GM12878 (cell line): ENCODE results near the gene TPCN1. TPM values are rescaled to one million over a fixed set of nuclear protein-coding genes. Genes with fewer than 3 reads are reported as not detected.

Experiments used
- ATAC-seq: fragments of 200-7000 bp; cut with Tn5 transposase; 3 replicates; pipeline ENCODE4 v1.9.1; 2020; ENCODE audit warnings: mild to moderate bottlenecking, moderate library complexity
- BruUV-seq: library from RNA; stranded (reverse); fragments of 400-500 nt; replicated peaks from 2 replicates; lab custom pipeline; 2021; lab: Mats Ljungman, UMichigan
- CTCF ChIA-PET: fragments of 300-600 bp; sonication (Branson Sonifier 250); formaldehyde crosslinking; extraction: SDS; loops from one replicate; lab custom pipeline; 2021; ENCODE audit warnings: inconsistent platforms; lab: Yijun Ruan, JAX
- POLR2A ChIA-PET: fragments of 350-600 bp; formaldehyde crosslinking; extraction: SDS; loops from one replicate; lab custom pipeline; 2021; ENCODE audit warnings: inconsistent platforms; lab: Charles Lee
- RAD21 ChIA-PET: fragments of 300-600 bp; sonication (Branson Sonifier 250); formaldehyde crosslinking; loops from one replicate; lab custom pipeline; 2023; ENCODE audit warnings: antibody characterized with exemption; ENCODE audit not compliant: unreplicated experiment; lab: Charles Lee
- SMC1A ChIA-PET: fragments of 300-600 bp; sonication (Branson Sonifier 250); formaldehyde crosslinking; loops from one replicate; lab custom pipeline; 2023; ENCODE audit not compliant: unreplicated experiment, uncharacterized antibody; lab: Charles Lee
- DNase-seq: peaks from one replicate; pipeline ENCODE4 v3.0.0-alpha.2; 2011; ENCODE audit warnings: low read depth, low spot score
- FAIRE-seq: peaks from 3 replicates; lab custom pipeline; 2011; peaks lifted over from hg19 to GRCh38; lab: Jason Lieb, UNC
- H2AFZ ChIP-seq: 2 replicates; pipeline ENCODE4 v1.6.0; 2011; ENCODE audit warnings: low read depth, low read length, control low read depth; ENCODE audit not compliant: control insufficient read depth
- H3K27ac ChIP-seq: 2 replicates; pipeline ENCODE4 v1.5.1; 2011; ENCODE audit warnings: control low read depth; ENCODE audit not compliant: control insufficient read depth, insufficient read depth
- H3K27me3 ChIP-seq, 2 experiments: replicated peaks in 1 of 2; 2 replicates each; pipeline versions ENCODE4 v1.6.0 to v1.6.1; 2011; ENCODE audit warnings: low read length in 1 of 2; ENCODE audit not compliant: control insufficient read depth in 2 of 2, insufficient read depth in 2 of 2
- H3K36me3 ChIP-seq, 2 experiments: 2 replicates each; pipeline ENCODE4 v1.5.1; 2011; ENCODE audit warnings: low read length in 1 of 2; ENCODE audit not compliant: control insufficient read depth in 2 of 2, insufficient read depth in 2 of 2
- H3K4me1 ChIP-seq: 2 replicates; pipeline ENCODE4 v1.6.1; 2011; ENCODE audit warnings: mild to moderate bottlenecking, low read length, moderate library complexity, mixed read lengths; ENCODE audit not compliant: control insufficient read depth, insufficient read depth
- H3K4me2 ChIP-seq: 2 replicates; pipeline ENCODE4 v1.6.0; 2011; ENCODE audit warnings: control low read depth; ENCODE audit not compliant: control insufficient read depth, insufficient read depth
- H3K4me3 ChIP-seq: fragments of 200-600 bp; sonication (generic); 2 replicates; pipeline ENCODE4 v1.5.1; 2016
- H3K79me2 ChIP-seq: 2 replicates; pipeline ENCODE4 v1.6.0; 2011; ENCODE audit warnings: low read length; ENCODE audit not compliant: control insufficient read depth, insufficient read depth
- H3K9ac ChIP-seq: 2 replicates; pipeline ENCODE4 v1.8.0; 2011; ENCODE audit warnings: low read length, control low read depth, mixed read lengths; ENCODE audit not compliant: control insufficient read depth, insufficient read depth
- H3K9me3 ChIP-seq: replicated peaks from 3 replicates; pipeline ENCODE4 v1.5.1; 2011; ENCODE audit warnings: mild to moderate bottlenecking, low read length; ENCODE audit not compliant: control insufficient read depth, insufficient read depth
- H4K20me1 ChIP-seq: 2 replicates; pipeline ENCODE4 v1.6.0; 2011; ENCODE audit not compliant: control insufficient read depth, insufficient read depth
- BHLHE40 ChIP-seq, 2 experiments: fragments of 450-650 bp in 1 of 2; IDR thresholded peaks; 2 replicates each; pipeline ENCODE4 v1.6.1; 2011 to 2017; ENCODE audit warnings: low read depth in 2 of 2, borderline replicate concordance in 1 of 2, improper control_type of control experiment in 1 of 2, low read length in 1 of 2, mild to moderate bottlenecking in 1 of 2
- BMI1 ChIP-seq: fragments of 450-650 bp; IDR thresholded peaks from 2 replicates; pipeline ENCODE4 v1.6.1; 2016; ENCODE audit warnings: mild to moderate bottlenecking, moderate library complexity, borderline replicate concordance
- HCFC1 ChIP-seq: fragments of 150-350 bp; IDR thresholded peaks from 2 replicates; pipeline ENCODE4 v1.6.1; 2014; ENCODE audit warnings: low read length
- POLR2AphosphoS5 ChIP-seq: IDR thresholded peaks from 2 replicates; pipeline ENCODE4 v1.6.1; 2011; ENCODE audit warnings: mild to moderate bottlenecking, low read length, inconsistent platforms
- USF2 ChIP-seq: IDR thresholded peaks from 2 replicates; pipeline ENCODE4 v1.6.1; 2011; ENCODE audit warnings: low read depth, low read length, improper control_type of control experiment, borderline replicate concordance
- WGBS: methylation state at CpG from one replicate; pipeline ENCODE4 v1.1.6; 2016; ENCODE audit warnings: low lambda C conversion rate; ENCODE audit not compliant: insufficient replicate concordance, insufficient coverage; ENCODE audit errors: missing lambda C conversion rate; 5-methylcytosine and 5-hydroxymethylcytosine counted together
- in situ Hi-C: fragments of 300-500 bp; cut with MboI; formaldehyde crosslinking; loops from 9 replicates; pipeline ENCODE4 v1.14.3; 2018; ENCODE audit warnings: mixed read lengths
- intact Hi-C: fragments of 100-400 bp; cut with micrococcal nuclease; formaldehyde crosslinking; loops from one replicate; pipeline ENCODE4 v1.14.2; 2022; ENCODE audit not compliant: unreplicated experiment
- polyA plus RNA-seq, 11 experiments: library from polyadenylated mRNA; depleted of rRNA in 4 of 11; unstranded in 6 of 11; stranded (reverse) in 5 of 11; fragments of >200 nt; fragmentation: Nextera tagmentation in 4 of 11; fragmentation: Illumina TruSeq in 1 of 11; extraction: Ambion mirVana in 4 of 11; extraction: Trizol in 1 of 11; gene quantifications; 1 replicate in 1 of 11; 2 replicates in 10 of 11; pipeline versions ENCODE4 v1.2.1 to v1.2.3, GENCODE V29; 2011 to 2016; ENCODE audit warnings: inconsistent platforms in 2 of 11, missing spikeins in 2 of 11, low read depth in 1 of 11
- total RNA-seq, 4 experiments: library from RNA; depleted of rRNA in 3 of 4; stranded (reverse); fragments of >200 nt in 3 of 4; fragmentation: Illumina TruSeq in 1 of 4; extraction: Trizol in 1 of 4; gene quantifications; 2 replicates each; pipeline versions ENCODE4 v1.2.1 to v1.2.3, GENCODE V29; 2013 to 2021

The TPCN1 gene
- total and polyA plus RNA-seq, 10 of the 15 experiments (the other 5 are each of a cell fraction or from before 2014, with no cell fraction given), result 0.79 to 30.9 (median 19.4) TPM

- no peak for TF ChIP-seq USF2
- no peak for TF ChIP-seq POLR2AphosphoS5
- TF ChIP-seq BMI1, result no peak
- TF ChIP-seq HCFC1, result no peak
- TF ChIP-seq BHLHE40 (IDR thresholded peaks at IDR 0.05; ENCODE audit: borderline replicate concordance in 1 of 2, low read depth in 2 of 2, low read length in 1 of 2), result no peak
- Histone ChIP-seq H3K27me3 (no peaks in the 10 kb centered on the region), H3K27ac (no peak overlapping the region), H4K20me1 (no peaks in the 10 kb centered on the region), H2AFZ (no peak overlapping the region), H3K4me2 (no peak overlapping the region), H3K4me3 (no peak overlapping the region), H3K36me3 (no peaks in the 10 kb centered on the region), H3K79me2 (no peaks in the 10 kb centered on the region), H3K9me3 (no peaks in the 10 kb centered on the region), H3K9ac (no peak overlapping the region), H3K4me1 (no peaks in the 10 kb centered on the region; the same call in 1 of the 2 replicates)
- ChIA-PET POLR2A (no interaction called here), RAD21 (interaction anchor here (0.7 to 2.3 kb wide), 4 partner anchors 12 to 227 kb away, joined by 3 to 8 read pairs (median 6); no protein-coding TSS in a partner anchor), CTCF (interaction anchor here (0.7 to 4.2 kb wide), 14 partner anchors 11 to 227 kb away, joined by 3 to 24 read pairs (median 7); partner anchors contain the start of gene SDSL), SMC1A (interaction anchor here (1.2 to 1.5 kb wide), 3 partner anchors 32 to 86 kb away, joined by 4 to 7 read pairs (median 5); no protein-coding TSS in a partner anchor)
- no peak for ATAC-seq
- in situ Hi-C loops (loop anchor here (5.0 kb wide), 1 partner anchor 224 kb away; the partner anchor contains the start of gene SDSL), intact Hi-C loops (loop anchor here (5.0 to 10.0 kb wide), 2 partner anchors 77 to 114 kb away; no protein-coding TSS in a partner anchor)
- no peak for DNase-seq
- no TSS peak for BruUV-seq
- 70% methylated on average over 1 of the region's 1 CpG for WGBS
- FAIRE-seq, result no peak
Measured at GRCh38 chr12:113198296-113198695, 23.0 kb upstream of the TPCN1 start.
